ENCODE results near the gene SPRY2.
A peak's percentile ranks its signal among the peaks of the same experiment; 100 is the strongest.
"Not testable (repeated sequence)": the region's sequence is repeated elsewhere in the genome, so short reads cannot be mapped to it uniquely, and the experiment has no call there.

SPRY2 gene

DNA sequence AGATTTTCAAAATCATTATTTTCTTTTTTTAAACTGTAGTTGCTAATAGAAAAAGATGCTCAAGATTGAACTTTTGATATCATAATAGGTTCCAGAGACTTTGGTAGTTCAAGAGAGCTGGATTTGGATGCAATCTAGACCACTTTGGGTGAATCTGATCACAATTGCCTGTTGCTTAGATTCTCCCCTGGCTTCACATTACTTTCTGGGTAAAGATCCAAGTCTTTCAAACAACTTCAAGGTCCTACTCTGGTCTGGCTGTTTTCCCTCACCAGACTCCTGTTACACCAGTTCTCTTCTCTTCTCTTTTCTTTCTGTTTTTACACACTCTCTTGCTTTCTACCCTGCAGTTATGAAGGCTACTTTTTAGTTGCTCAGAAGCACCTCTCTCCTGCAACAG lies 7.4 kb upstream of the SPRY2 start:
- no peak for DNase-seq

DNA sequence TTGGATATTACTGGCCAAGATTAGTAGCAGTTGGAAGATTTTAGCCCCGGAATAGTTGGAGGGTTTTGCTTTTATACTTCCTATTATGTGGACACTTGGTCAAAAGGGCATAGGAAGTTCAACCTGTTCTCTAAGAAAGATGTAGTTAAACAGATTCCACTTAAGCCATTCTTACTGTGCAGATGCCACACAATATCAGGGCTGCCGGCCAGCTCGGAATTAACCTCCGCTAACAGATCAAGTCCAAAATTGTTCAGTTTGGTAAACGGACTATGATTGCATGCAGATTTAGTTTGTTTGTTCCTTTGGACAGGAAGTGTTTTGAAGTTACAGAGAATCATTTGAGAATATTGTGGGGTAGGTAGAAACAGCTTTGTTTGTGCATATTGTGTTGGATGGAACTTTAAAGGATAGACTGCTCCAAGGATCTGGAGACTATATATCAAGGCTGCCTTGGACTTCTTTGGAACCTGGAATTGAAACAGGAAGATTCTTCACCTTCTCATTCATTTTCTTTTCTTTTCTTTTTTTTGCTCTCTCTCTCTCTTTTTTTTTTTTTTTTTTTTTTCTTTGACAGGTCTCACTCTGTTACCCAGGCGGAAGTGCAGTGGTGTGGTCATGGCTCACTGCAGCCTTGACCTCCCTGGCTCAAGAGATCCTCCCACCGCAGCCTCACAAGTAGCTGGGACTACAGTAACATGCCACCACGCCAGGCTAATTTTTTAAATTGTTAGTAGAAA lies 5.0 kb upstream of the SPRY2 start:
- DNase-seq: no peak

DNA sequence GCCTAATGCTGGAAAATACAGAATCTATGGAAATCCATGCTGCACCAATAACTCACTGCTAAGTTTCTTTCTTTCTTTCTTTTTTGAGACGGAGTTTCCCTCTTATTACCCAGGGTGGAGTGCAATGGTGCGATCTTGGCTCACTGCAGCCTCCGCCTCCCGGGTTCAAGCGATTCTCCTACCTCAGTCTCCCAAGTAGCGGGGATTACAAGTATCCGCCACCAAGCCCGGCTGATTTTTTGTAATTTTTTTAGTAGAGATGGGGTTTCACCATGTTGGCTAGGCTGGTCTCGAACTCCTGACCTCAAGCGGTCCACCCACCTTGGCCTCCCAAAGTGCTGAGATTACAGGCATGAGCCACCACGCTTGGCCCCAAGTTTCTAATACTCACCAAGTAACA lies 3.1 kb upstream of the SPRY2 start:
- not testable (repeated sequence) for DNase-seq

DNA sequence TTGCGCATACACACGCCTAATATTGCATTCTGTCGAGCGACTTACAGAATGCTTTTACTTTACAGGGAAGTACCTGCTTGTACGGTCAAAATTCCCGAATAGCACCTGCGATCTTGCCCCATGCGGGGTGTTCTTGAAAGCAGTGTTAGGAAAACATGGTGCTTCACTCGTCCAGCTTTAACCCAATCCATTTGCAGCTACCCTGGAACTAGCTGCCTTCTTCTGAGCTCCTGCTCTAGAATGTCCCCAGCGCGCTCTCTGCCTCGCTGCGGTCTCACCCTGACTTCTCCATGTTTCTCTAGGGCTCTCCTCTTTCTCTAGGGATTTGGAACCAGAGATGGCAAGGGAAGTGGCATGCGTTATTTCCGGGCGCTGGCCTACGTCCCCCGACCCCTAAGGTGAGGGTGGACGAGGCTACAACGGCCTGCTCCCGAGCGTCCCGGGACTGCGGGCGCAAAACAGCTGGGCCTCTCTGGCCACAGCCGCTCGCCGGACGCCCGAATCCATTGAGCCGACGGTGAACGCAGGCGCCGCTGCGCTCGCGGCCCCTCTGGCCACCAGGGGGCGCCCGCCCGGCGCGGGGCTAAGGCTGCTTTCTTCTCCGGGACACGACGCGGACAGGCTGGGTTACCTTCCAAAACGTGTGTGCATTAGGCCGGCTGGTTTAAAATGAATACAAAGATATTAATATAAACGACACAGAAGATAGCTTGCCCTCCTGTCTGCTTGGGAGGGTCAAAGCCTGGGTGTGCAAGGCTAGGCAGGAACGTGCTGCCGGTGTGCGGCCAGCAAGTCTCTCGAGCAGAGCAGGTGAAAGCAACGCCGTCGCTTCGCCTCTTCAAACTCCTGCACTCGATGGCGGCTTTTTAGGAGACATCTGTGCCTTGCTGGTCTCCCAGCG lies 1.8 kb upstream of the SPRY2 start:
- DNase-seq: peak; percentile 71

DNA sequence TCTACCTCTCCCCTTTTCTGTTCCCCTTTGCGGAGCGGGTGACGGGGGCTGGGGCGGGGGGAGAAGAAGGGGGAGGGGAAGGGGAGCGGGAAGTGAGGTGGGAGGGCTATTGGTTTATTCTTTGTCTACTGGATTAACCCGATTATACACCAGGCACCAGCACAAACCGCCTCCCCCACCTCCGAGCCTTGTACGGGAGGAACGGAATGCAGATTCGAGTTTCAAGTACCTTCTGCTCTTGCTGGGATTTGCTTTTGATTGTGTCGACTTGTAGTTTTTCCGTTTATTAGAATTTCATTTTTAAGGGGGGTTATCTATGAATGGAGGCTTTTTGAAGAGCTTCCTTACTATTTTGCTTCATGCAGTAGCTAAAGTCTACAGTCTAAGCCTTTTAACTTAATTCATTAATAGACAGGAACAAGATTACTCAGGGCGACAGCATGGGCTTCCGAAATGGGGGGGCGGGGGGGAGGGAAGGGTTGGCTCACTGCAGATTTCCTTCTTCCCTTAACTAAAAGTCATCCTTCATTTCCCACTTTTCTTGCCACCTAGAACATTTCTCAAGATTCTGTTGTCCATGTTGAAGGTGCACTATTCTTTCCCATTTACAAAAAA lies 937 bp upstream of the SPRY2 start:
- DNase-seq: peak; percentile 30

DNA sequence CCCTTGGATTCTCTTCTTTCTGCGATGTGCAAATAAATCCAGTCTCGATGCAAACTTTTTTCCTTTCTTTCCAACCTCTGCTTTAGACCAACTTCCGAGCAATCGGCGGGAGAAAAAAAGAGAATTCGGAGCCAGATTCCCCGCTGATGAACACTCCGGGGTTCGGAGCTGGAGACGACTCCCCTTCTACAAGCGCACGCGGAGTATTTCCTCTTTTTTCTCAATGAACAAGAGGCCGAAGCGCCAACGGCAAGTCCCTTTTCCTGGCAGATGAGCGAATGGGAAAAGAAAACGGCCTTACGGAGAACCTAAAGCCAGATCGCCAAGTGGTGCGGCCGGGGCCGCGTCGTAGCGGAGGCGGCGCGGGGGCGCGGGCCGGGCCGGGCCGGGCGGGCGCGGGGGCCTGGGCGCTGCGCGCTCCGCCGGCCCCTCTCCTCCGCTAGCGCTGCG lies 250 bp downstream of the SPRY2 start:
- peak; percentile 70 for DNase-seq

DNA sequence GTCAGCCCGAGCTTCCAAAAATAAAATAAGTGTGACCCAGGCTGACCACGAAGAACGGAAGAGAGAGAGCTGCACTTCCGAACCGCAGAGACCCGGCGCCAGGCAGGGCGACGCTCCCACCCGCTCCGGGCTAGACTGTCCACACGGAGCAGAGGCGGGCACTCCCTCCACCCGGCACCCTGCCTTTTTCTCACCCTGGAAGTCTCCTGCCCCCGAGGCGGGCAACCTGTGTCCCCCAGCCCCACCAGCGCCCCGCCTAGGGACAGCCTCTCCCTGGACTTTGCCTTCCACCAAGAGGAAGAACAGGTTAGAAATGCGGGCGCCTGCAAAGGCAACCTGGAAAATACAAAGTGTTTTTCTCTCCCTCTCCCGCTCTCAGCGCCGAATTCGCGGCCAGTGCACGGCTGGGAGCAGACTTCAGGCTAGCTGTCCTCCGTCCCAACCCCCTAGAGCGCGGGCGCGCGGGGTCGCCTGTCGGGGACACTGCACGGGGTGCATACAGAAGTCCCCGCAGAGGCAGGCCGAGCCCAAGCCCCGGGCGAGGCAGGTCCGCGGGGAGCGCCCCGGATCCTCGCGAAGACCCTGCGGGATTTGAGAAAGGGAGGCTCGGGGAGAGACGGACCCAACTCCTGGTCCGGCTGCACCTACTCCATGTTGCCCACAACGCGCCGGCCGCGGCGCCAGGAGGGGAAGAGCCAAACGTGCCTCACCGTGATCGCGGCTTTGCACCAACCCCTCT lies 845 bp downstream of the SPRY2 start:
- peak; percentile 42 for DNase-seq

DNA sequence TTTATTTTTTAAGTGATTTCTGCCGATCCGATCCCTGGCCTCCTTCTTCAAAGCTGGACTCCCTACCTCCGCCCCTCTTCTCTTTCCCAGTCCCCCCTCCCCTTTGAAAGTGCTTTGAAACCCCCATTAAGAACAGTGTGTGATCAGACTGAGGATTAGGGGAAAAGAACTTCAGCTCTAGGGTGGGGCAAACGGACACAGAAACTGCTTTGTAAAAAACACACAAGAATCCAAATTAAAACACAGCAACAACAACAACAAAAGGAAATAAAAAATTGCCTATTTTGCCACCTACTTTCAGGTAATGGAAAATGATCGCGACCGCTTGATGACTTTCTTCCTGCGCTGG lies 1.4 kb downstream of the SPRY2 start:
- DNase-seq: peak; percentile 23

DNA sequence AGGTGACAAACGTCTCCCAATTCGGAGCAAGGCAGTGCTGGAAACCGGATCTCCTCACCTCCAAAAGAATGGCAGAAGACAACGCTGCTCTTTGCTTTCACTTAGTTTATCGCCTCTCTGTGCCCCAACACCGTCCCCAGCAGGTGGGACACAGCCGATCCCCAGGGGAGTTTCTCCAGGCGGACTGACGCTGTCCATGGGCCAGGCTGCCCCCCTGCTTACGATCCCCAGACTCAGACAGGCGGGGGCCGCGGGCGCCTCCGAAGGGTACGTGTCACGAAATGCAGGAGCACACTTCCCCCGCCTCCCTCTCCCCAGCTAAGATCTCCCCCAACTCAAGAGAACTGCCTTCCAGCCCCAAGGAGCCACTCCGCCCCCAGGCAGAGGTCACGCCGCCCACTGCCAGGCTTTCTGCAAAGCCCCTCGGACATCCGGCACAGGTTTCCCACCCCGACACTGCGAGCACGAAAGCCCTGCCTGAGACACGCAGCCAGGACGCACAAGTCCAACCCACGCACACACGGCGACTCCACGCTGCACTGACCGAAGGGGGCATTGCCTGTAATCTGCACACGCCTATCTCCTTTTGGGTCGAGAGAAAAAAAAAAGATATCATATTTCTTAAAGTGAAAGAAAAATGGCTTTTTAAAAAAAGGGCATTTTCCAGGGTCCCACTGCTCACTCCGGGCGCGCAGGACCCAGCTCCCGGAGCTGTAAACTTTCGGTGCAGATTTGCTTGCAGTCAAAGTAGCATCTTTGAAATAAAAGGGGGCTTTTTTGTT lies 2.0 kb downstream of the SPRY2 start:
- peak; percentile 71 for DNase-seq

DNA sequence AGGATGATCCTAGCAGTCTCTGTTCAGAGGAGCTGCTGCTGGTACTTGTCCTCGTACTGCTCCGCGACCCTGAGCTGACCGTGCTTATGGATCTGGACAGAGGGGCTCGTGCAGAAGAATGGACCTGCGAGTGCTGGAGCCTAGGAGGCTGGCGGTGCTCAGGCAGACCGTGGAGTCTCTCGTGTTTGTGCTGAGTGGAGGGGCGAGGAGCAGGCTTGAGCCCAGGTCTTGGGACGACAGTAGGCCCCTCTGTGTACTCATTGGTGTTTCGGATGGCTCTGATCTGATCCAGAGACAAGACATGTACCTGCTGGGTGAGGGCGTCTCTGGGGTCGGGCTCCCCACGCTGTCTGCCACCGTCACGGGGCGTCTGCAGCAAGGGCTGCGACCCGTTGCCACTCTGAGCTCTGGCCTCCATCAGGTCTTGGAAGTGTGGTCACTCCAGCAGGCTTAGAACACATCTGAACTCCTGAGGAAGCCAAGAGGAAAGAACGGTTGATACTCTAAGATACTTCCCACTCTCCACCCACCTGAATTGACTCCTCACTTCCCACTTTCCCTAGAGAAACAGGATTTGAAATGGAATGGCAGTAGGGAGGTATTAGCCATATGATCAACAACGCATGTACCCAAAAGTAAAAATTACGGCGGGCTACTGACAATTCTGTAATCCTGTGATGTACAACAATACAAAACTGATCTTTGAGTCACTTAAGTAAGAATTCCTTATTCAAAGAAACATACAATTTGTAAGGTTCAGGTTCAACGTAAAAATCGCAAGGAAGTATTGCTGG lies 3.4 kb downstream of the SPRY2 start:
- no peak for DNase-seq

DNA sequence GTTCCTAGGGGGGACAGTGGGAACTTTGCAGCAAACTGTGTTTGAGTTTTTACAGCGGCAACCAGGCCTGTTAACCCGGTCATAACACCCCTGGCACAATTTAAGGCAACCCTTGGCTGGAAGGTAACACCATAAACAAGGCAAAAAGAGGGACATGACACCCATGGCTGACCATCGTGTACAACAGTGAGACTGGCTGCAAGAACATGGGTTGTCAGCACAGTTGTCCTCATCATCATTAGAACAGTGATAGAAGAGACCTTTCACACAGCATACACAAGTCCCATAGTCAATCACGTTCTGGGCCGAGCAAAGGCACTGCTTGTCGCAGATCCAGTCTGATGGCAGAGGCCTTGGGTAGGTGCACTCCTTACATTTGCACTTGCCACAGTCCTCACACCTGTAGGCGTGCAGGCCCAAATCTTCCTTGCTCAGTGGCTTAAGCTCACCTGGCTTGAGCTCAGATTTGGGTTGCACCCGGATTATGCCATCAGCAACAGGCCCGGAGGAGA lies 4.1 kb downstream of the SPRY2 start:
- DNase-seq: no peak

DNA sequence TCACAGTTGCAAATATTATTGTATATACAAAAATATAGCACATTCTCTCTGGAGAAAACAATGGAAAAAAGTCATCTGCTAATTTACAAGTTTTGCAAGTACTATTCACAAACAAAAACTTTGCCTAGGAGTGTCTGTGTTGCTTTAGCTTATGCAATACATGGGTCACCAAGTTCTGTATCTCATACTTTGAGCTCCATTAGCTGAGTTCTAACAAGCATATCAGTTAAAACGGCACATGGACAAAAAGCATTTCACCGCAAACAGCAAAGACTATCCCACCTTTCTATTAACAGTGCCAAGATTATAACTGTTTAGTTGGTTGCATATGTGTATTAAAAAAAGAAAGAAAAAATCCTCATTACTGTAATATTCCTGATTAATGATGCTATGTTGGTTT lies 4.6 kb downstream of the SPRY2 start:
- no peak for DNase-seq

DNA sequence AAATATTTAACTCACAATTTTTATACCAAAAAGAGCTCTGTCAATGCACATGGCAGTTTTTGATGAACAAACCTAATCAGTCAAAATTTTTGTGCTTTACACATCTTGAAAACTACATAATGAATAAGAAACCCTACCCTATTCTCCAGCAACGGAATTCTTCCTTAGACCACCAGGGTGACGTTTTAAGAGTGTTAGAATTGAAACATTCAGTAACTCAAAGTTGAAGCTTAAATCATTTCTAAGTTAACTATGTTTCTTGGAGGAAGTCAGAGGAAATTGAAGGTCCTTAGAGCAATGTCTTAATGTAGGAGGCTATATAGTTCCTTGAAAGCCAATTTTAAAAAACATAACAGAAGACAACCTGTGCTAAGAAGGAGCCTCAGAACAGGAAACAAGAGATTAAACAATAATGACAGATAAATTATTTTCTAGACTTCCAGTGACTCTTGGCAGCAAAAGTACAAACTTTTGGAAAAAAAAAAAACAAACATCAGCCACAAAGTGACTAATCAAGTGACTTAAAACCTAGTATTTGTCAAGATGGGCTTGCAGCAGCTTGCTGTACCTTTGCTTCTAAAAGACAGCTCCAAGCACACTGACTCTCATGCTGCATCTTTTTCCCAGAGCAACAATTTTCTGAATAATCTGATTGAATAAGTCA lies 6.2 kb downstream of the SPRY2 start:
- no peak for DNase-seq

DNA sequence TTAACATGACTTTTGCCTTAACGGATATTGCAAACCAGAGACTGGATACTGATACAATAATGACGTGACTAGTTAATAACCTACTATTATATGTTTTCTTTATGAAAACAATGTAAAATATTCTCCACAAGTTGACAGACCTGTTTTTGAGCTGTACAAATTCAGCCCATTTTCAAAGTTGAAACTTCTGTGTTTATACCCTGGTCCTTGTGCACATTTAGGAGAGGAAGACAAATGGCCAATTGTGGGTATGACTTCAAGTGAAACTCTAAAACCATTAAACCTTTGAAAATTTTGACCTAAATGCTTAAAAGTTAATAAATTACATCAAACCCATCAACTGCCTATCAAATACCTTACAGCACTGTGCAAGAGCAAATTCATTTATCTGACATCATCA lies 8.9 kb downstream of the SPRY2 start:
- no peak for DNase-seq

DNA sequence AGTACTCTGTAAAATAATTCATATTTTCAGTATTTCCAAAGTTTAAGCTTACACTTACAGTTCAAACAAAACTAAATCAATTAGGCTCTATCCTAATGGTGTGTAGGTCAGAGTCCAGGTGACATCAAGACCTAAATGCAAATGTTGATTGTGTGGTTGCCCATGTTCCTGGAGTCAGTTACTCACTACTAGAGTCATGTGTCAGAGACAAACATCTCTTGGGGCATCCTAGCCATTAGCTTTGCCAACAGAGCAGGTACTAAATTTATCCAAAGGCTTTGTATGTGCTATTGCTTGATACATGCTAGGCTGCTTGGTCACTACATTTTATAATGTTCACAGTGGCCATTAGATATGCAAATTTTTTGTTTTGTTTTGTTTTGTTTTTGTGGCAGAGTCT lies 11.7 kb downstream of the SPRY2 start:
- no peak for DNase-seq

DNA sequence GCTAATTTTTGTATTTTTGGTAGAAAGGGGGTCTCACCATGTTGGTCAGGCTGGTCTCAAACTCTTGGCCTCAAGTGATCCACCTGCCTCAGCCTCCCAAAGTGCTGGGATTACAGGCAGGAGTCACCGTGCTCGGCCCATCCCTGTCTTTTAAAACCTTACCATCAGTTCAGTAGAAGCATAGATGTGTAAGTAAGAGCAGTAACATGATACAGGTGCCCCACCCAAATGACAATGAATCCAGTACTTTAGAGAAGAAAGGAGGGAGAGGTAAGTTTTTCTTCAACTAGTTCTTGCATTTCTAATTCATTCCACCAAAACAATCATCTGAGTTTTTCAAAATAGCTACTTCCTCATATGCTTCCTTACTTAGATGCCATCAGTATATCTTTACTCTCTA lies 21.9 kb downstream of the SPRY2 start:
- DNase-seq: no peak

DNA sequence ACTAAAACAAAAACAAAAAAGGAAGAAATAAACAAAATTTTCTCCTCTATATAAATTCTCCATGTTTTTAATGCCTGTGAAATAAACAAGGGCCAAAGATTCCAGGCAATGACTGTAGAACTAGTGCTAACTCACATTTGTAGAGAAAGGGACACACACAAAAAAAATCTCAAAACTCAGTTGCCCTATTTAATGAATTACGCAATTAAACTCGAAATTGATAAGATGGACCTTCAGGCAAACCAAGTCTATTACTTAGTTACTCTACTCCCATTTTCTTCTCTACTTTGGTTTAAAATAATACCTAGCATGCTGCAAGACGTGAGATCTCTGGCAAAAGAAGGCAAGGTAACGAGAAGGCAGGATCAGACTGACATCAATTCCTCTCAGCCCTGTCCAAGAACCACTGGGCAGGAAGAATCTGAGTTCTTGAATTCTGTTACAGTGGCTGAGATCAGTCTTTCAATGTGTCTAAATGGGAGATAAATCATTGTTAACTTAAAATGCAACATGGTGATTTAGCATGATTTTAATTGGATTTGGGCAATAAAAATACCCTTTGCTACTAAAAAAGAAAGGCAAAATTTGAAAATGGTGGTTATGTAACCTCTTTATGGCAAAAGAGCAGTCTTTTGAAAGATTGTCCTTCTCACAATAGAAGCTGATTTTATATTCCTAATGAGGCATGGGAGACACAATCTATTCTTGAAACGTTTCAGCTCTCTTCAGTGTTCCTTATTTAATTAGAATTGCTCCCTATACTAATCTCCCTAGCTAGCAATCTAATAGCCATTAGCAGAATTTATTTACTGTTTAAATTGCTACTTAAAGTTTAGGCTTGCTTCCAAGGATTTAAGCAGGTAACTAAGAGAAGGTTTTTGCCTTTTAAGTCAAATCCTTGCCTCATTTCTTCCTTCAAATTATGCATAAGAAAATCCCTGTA lies 25.9 kb downstream of the SPRY2 start:
- DNase-seq: no peak

DNA sequence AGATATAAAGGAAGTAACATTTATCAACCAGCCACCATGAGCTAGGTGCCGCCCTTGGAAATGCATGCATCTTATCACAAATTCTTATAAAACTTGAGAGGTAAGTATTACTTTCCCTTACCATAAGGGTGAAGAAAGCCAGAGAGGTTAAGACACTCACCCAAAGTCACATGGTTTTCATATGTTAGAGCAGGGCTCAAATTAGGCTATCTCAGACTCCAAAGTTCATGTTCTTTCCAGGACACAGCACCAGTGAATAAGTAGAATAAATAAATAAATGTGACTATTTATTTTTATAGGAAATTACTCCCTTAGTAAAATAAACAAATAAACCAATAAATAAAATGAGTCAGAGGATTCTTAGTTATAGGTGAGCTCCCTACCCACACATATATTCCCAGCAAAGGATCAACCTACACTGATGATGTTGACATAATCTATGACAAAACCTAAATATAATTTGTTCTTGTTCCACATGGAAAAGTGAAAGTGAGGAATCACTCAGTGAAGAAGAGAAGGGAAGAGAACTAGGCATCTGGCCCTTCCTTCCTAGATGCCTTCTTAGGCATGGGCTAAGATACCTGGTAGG lies 27.2 kb downstream of the SPRY2 start:
- DNase-seq: no peak

DNA sequence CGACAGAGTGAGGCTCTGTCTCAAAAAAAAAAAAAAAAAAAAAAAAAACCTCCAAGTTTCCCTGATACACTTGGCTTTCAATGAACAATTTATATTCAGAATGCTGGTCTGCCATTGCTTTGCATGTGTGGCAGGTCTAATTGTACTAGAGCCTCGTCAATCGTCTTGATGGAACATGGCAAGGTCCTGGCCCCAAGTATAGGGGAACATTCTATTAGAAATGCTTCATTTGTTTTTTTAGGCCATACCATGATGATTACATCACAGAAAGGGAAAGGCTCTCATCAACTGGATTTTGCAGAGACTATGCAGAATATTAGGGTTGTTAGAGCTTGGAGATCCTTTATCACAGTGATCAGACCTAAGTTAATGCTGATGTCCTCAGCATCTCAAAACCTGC lies 28.0 kb downstream of the SPRY2 start:
- DNase-seq: peak; percentile 44
